ENCODE results near the gene RPP25L. TPM values are rescaled to one million over a fixed set of nuclear protein-coding genes. Genes with fewer than 3 reads are reported as not detected.

Gene RPP25L
- total RNA-seq, 1 donor from 2014 or later = 17.4 TPM

DNA sequence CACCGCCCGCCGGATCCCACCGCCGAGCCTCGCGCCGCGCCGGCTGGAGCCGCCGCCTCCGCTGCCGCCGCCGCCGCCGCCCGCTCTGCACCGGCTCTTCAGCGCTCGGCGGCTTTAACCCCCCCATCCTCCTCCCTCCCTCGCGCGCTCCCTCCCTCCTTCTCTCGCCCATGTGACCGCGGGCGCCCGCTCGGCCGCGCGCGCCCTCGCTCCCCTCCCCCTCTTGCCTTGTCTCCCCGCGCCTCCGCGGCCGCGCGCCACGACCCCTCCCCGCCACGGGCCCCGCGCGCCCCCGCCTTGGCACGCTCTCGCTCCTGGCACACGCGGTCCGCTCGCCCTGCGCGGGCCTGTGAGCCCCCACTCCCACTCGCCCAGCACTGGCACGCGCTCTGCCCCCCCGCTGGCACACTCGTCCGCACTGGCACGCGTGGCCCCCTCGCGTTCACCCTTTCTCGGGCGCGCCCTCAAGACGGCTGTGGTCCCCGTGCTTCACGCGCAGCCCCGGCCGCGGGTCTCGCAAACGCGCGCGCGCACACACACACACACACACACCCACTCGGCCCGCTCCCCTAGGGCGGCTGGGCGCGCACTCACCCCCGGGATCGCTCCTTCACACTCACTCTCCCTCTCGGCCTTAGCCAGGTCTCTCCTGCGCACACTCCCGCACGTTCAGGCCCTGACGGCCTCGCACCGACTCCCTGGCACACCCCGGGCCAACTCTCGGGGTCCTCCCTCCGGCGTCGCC lies 22.1 kb downstream of the RPP25L start, which contains the start of gene CNTFR:
CNTFR (minus strand) TSS at position 89 of the 745 bp plus-strand sequence. CDS start 20,743 bp downstream, outside the sequence.
- no peaks in the 10 kb centered on the region for H3K36me3 ChIP-seq
- H3F3A ChIP-seq (ENCODE audit: low read depth) = peaks cover 28% of the 10 kb centered on the region
- H3K4me1 ChIP-seq = peaks cover 40% of the 10 kb centered on the region
- Mint-ChIP-seq H3K9me3 (no peaks in the 10 kb centered on the region), H3K27me3 (ENCODE audit: insufficient read depth, low read depth) (peaks cover 28% of the 10 kb centered on the region), H3K27ac (peak within 1 kb of the TSS; percentile 86), H3K4me1 (peaks cover 67% of the 10 kb centered on the region), H3K4me3 (peak within 1 kb of the TSS; percentile 92), H3K36me3 (no peaks in the 10 kb centered on the region)
- DNase-seq (ENCODE audit: low spot score) = peak; percentile 88
- H2AFZ ChIP-seq (replicated peaks) = peak within 1 kb of the TSS; percentile 72
- H3K9me3 ChIP-seq (ENCODE audit: low read depth) = no peaks in the 10 kb centered on the region
- no peak within 1 kb of the TSS for H3K27ac ChIP-seq
- H3K9ac ChIP-seq = no peak within 1 kb of the TSS
- peak within 1 kb of the TSS; percentile 84 for H3K4me2 ChIP-seq
- peaks cover 100% of the 10 kb centered on the region for H3K27me3 ChIP-seq
- TF ChIP-seq EZH2 (IDR thresholded peaks at IDR 0.05) (no peak), EZH2phosphoT487 (IDR thresholded peaks at IDR 0.05) (no peak)
- TF ChIP-seq, protein P1, sequence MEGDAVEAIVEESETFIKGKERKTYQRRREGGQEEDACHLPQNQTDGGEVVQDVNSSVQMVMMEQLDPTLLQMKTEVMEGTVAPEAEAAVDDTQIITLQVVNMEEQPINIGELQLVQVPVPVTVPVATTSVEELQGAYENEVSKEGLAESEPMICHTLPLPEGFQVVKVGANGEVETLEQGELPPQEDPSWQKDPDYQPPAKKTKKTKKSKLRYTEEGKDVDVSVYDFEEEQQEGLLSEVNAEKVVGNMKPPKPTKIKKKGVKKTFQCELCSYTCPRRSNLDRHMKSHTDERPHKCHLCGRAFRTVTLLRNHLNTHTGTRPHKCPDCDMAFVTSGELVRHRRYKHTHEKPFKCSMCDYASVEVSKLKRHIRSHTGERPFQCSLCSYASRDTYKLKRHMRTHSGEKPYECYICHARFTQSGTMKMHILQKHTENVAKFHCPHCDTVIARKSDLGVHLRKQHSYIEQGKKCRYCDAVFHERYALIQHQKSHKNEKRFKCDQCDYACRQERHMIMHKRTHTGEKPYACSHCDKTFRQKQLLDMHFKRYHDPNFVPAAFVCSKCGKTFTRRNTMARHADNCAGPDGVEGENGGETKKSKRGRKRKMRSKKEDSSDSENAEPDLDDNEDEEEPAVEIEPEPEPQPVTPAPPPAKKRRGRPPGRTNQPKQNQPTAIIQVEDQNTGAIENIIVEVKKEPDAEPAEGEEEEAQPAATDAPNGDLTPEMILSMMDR (IDR thresholded peaks at IDR 0.05) = no peak
- H3K79me2 ChIP-seq (ENCODE audit: low read depth) = peaks cover 5% of the 10 kb centered on the region
- H4K20me1 ChIP-seq (ENCODE audit: low read depth) = peaks cover 53% of the 10 kb centered on the region
- H3K4me3 ChIP-seq = peak within 1 kb of the TSS; percentile 86

DNA sequence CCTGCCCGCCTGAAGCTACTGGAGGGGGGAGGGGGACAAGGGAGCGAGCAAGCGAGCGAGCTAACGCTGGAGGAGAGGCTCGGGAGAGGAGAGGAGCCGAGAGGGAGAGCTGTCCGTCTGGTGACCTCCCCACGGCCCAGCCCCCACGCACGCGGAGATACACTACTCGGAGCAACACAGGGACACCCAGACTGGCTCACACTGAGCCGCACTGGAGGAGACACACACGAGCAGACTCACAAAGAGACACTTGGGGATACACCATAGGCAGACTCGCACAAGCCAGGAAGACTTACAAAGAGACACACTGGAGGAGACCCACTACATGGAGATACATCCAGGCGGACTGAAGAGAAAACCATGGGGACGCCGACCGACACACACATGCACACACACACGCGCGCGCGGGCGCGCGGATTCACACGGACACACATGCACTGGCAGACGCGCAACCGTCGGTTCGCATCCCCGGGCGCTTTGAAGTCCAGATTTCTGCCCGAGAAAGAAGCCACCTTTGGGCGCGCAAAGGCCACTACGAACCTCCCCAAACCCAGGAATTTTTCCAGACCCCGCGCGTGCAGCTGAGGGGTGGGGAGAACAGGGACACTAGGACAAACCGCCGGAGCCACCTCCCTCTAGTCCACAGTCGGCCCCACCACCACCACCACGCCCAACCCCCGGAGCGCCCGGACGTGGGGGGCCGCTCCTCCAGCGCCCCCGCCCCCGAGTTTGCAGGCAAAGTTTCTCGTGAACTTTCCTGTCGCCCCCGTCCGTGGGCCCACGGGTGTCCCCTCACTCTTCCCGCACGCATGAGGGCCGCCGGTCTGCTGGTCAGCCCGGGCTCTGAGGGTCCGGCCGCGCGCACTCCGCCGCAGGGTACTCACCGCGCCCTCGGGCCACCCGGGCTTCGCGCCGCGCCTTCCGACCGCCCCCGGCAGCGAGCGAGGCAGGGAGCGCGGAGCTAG lies 22.9 kb downstream of the RPP25L start:
- Mint-ChIP-seq H3K4me1 (peaks cover 74% of the 10 kb centered on the region), H3K36me3 (no peaks in the 10 kb centered on the region), H3K27me3 (ENCODE audit: insufficient read depth, low read depth) (peaks cover 28% of the 10 kb centered on the region), H3K27ac (peak overlapping the region; percentile 43), H3K4me3 (peak overlapping the region; percentile 92), H3K9me3 (no peaks in the 10 kb centered on the region)
- H2AFZ ChIP-seq (replicated peaks) = no peak overlapping the region
- H3K9me3 ChIP-seq (ENCODE audit: low read depth) = no peaks in the 10 kb centered on the region
- H3K4me2 ChIP-seq = peak overlapping the region; percentile 84
- no peak overlapping the region for H3K27ac ChIP-seq
- TF ChIP-seq, protein P1 (IDR thresholded peaks at IDR 0.05) = no peak
- peak; percentile 20 for TF ChIP-seq EZH2 (IDR thresholded peaks at IDR 0.05)
- H3F3A ChIP-seq (ENCODE audit: low read depth) = peaks cover 28% of the 10 kb centered on the region
- peak; percentile 61 for DNase-seq (ENCODE audit: low spot score)
- peaks cover 5% of the 10 kb centered on the region for H3K79me2 ChIP-seq (ENCODE audit: low read depth)
- peak overlapping the region; percentile 86 for H3K4me3 ChIP-seq
- peaks cover 100% of the 10 kb centered on the region for H3K27me3 ChIP-seq
- no peak overlapping the region for H3K9ac ChIP-seq
- no peaks in the 10 kb centered on the region for H3K36me3 ChIP-seq
- H4K20me1 ChIP-seq (ENCODE audit: low read depth) = peaks cover 59% of the 10 kb centered on the region
- H3K4me1 ChIP-seq = peaks cover 46% of the 10 kb centered on the region

DNA sequence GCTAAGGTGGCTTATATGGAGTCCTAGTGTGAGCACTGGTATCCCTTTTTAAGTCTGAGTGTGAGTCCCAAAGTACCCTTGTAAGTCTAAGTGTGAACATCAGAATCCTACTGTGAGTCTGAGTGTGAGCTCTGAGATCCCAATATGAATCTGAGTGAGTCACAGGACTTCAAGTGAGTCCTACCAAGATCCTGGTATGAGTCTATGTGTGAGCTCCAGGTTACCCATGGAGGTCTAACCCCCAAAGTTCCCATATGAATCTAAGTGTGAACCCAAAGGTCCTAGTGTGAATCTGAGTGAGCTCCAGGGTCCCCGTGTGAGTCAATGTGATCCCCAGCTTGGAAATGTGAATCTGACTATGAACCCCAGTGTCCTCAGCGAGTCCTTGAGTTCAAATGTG lies 24.6 kb downstream of the RPP25L start:
- TF ChIP-seq, protein P1 (IDR thresholded peaks at IDR 0.05) = no peak
- TF ChIP-seq EZH2phosphoT487 (IDR thresholded peaks at IDR 0.05) (no peak), EZH2 (IDR thresholded peaks at IDR 0.05) (no peak)
- H3K36me3 Mint-ChIP-seq = no peaks in the 10 kb centered on the region
- H3K4me3 Mint-ChIP-seq = peak overlapping the region; percentile 92
- Histone ChIP-seq H3K9ac (no peak overlapping the region), H3K9me3 (ENCODE audit: low read depth) (no peaks in the 10 kb centered on the region), H3K36me3 (no peaks in the 10 kb centered on the region), H2AFZ (replicated peaks) (no peak overlapping the region), H3K4me2 (no peak overlapping the region), H3F3A (ENCODE audit: low read depth) (peaks cover 23% of the 10 kb centered on the region), H3K4me3 (no peak overlapping the region), H3K4me1 (peaks cover 43% of the 10 kb centered on the region), H3K79me2 (ENCODE audit: low read depth) (peaks cover 5% of the 10 kb centered on the region), H3K27me3 (peaks cover 98% of the 10 kb centered on the region), H3K27ac (no peak overlapping the region), H4K20me1 (ENCODE audit: low read depth) (peaks cover 57% of the 10 kb centered on the region)
- DNase-seq (ENCODE audit: low spot score) = no peak
- no peaks in the 10 kb centered on the region for H3K9me3 Mint-ChIP-seq
- H3K27ac Mint-ChIP-seq = no peak overlapping the region
- H3K4me1 Mint-ChIP-seq = peaks cover 76% of the 10 kb centered on the region
- H3K27me3 Mint-ChIP-seq (ENCODE audit: insufficient read depth, low read depth) = peaks cover 16% of the 10 kb centered on the region
